ENCODE results near the gene CAMTA2. TPM values are rescaled to one million over a fixed set of nuclear protein-coding genes. Genes with fewer than 3 reads are reported as not detected.

Gene CAMTA2
- total and polyA plus RNA-seq, 4 donors, result 7.8 to 17.6 (median 12.0) TPM

GRCh38 chr17:5011928-5012327, 24.5 kb upstream of the CAMTA2 start:
- no peak overlapping the region for H3K27ac ChIP-seq (ENCODE audit: low read depth in 1 of 2, low read length in 2 of 2)
- no peaks in the 10 kb centered on the region for H3K4me1 ChIP-seq (ENCODE audit: control insufficient read depth in 4 of 4, insufficient read depth in 4 of 4, low read length in 3 of 4)
- H3K36me3 ChIP-seq (ENCODE audit: control insufficient read depth in 4 of 4, insufficient read depth in 3 of 4, low read depth in 1 of 4, low read length in 3 of 4), result peaks cover 25 to 78% (median 45%) of the 10 kb centered on the region in 4 donors
- H3K9me3 ChIP-seq (ENCODE audit: control insufficient read depth in 4 of 4, low read length in 3 of 4), result no peaks in the 10 kb centered on the region
- no peak for TF ChIP-seq FOXA1 (IDR thresholded peaks at IDR 0.05)
- TF ChIP-seq FOXA2 (IDR thresholded peaks at IDR 0.05), result no peak
- TF ChIP-seq EGR1 (IDR thresholded peaks at IDR 0.05; ENCODE audit: low read depth in 2 of 2), result no peak
- TF ChIP-seq GABPA (IDR thresholded peaks at IDR 0.05 in 1 of 2, conservative IDR thresholded peaks at IDR 0.05 in 1 of 2), result no peak
- no peak for TF ChIP-seq HNF4A (conservative IDR thresholded peaks at IDR 0.05)
- TF ChIP-seq JUND (IDR thresholded peaks at IDR 0.05), result no peak
- no peak for TF ChIP-seq SP1 (IDR thresholded peaks at IDR 0.05)
- no peak for TF ChIP-seq CTCF (IDR thresholded peaks at IDR 0.05; ENCODE audit: low read depth, low read length, missing input control)
- TF ChIP-seq NR2F2 (IDR thresholded peaks at IDR 0.05), result no peak
- TF ChIP-seq RAD21 (IDR thresholded peaks at IDR 0.05), result no peak
- TF ChIP-seq ZBTB33 (IDR thresholded peaks at IDR 0.05), result no peak
- no peaks in the 10 kb centered on the region for H3K27me3 ChIP-seq (ENCODE audit: control insufficient read depth in 4 of 4, insufficient read depth in 4 of 4, low read length in 3 of 4)
- no peak for DNase-seq (ENCODE audit: low spot score)
- H3K4me3 ChIP-seq (ENCODE audit: low read depth in 1 of 3, low read length in 3 of 3), result no peak overlapping the region
- H3K9ac ChIP-seq (ENCODE audit: low read depth in 1 of 2, low read length in 2 of 2), result no peak overlapping the region
- 80% methylated on average over 6 of the region's 6 CpGs for WGBS

GRCh38 chr17:5003214-5003867, 15.9 kb upstream of the CAMTA2 start:
- H3K4me3 ChIP-seq (ENCODE audit: low read depth in 1 of 3, low read length in 3 of 3), result no peak overlapping the region
- peaks cover 31 to 62% (median 54%) of the 10 kb centered on the region in 4 donors for H3K36me3 ChIP-seq (ENCODE audit: control insufficient read depth in 4 of 4, insufficient read depth in 3 of 4, low read depth in 1 of 4, low read length in 3 of 4)
- H3K4me1 ChIP-seq (ENCODE audit: control insufficient read depth in 4 of 4, insufficient read depth in 4 of 4, low read length in 3 of 4), result peaks cover 2 to 26% (median 21%) of the 10 kb centered on the region in 4 donors
- H3K27me3 ChIP-seq (ENCODE audit: control insufficient read depth in 4 of 4, insufficient read depth in 4 of 4, low read length in 3 of 4), result no peaks in the 10 kb centered on the region
- no peak overlapping the region for H3K27ac ChIP-seq (ENCODE audit: low read depth in 1 of 2, low read length in 2 of 2)
- no peaks in the 10 kb centered on the region for H3K9me3 ChIP-seq (ENCODE audit: control insufficient read depth in 4 of 4, low read length in 3 of 4)
- 89% methylated on average over 18 of the region's 18 CpGs for WGBS
- no peak overlapping the region for H3K9ac ChIP-seq (ENCODE audit: low read depth in 1 of 2, low read length in 2 of 2)
- DNase-seq (ENCODE audit: low spot score), result no peak
- TF ChIP-seq ZBTB33 (IDR thresholded peaks at IDR 0.05) (no peak), NR2F2 (IDR thresholded peaks at IDR 0.05) (no peak), RXRA (IDR thresholded peaks at IDR 0.05) (no peak), SP1 (IDR thresholded peaks at IDR 0.05) (no peak), HNF4A (conservative IDR thresholded peaks at IDR 0.05) (no peak), MAX (IDR thresholded peaks at IDR 0.05) (no peak), REST (IDR thresholded peaks at IDR 0.05) (no peak), EGR1 (IDR thresholded peaks at IDR 0.05; ENCODE audit: low read depth in 2 of 2) (no peak), TAF1 (conservative IDR thresholded peaks at IDR 0.05) (no peak), ATF3 (IDR thresholded peaks at IDR 0.05) (no peak), GABPA (IDR thresholded peaks at IDR 0.05 in 1 of 2, conservative IDR thresholded peaks at IDR 0.05 in 1 of 2) (no peak), FOXA1 (IDR thresholded peaks at IDR 0.05) (no peak), HNF4G (IDR thresholded peaks at IDR 0.05) (no peak), CTCF (IDR thresholded peaks at IDR 0.05; ENCODE audit: low read depth, low read length, missing input control) (no peak), YY1 (IDR thresholded peaks at IDR 0.05) (no peak), FOXA2 (IDR thresholded peaks at IDR 0.05) (no peak)

All from liver (tissue), 9 donors.